HG03354 (cell line): ENCODE results near the gene SUSD4.
A peak's percentile ranks its signal among the peaks of the same experiment; 100 is the strongest.
"Not testable (repeated sequence)": the region's sequence is repeated elsewhere in the genome, so short reads cannot be mapped to it uniquely, and the experiment has no call there.

Experiments
- ATAC-seq: cut with Tn5 transposase; IDR thresholded peaks from one replicate; pipeline ENCODE4 v1.9.1; 2021; ENCODE audit warnings: mild to moderate bottlenecking; ENCODE audit not compliant: unreplicated experiment, poor library complexity, severe bottlenecking

SUSD4 gene

GRCh38 chr1:223264529-223264928 is 99.4 kb downstream of the SUSD4 start:
- ATAC-seq: no peak

DNA sequence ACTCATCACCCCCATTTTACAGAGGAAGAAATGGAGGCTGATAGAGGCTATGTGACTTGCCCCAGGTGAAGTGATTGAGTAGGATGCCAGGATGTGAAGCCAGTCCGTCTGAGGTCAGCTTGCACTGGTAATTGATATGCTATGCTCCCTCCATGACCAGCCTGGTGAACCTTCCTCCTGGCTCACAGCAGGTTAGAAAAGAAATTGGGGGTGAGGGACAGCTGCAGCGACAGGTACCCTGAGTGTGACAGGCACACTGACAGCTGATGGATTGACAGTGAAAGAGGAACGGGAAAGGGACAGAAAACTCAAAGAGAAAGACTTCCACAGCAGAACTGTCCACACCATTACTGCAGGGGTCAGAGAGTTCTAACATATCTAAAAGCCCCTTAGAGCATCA is 102.1 kb downstream of the SUSD4 start:
- ATAC-seq: no peak

DNA sequence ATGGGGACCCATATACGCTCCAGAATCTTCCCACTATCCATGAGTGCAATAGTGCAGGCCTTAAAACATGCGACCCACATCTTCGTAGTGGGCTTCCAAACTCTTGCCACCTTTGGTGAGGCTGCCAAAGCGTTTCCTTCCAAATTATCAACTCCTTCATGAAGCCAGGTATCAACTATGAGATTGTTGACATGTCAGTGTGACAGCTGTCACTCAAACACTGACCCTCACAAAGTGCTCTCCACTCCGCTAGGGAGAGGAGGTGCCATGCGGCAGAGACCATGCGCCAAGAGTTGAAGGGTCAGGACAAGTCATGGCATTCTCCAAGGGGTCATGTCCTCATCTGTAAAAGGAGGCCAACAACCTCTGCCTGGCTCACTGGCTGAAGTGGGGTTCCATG is 103.3 kb downstream of the SUSD4 start:
- no peak for ATAC-seq

DNA sequence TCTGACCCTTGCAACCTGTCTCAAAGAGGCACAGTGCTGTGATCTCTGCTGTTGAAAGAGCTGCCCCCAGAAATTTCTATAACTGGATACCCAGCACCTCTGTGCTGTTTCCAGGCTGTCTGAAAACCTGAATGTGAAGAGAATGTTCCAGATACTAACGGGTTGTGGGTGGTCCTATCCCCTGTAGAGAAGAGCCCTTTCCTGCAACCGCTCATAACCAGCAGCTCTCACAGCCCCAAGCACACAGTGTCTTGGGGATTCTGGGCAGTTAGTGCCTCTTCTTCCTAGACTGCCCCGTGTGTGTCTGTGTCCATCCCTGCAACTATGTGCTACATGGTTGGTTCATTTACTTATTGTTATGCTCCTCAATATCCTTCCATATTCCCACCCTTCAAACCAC is 104.5 kb downstream of the SUSD4 start:
- no peak for ATAC-seq

- no peak for ATAC-seq
These were observed 105.2 kb downstream of the SUSD4 start for GRCh38 chr1:223258751-223259198.

DNA sequence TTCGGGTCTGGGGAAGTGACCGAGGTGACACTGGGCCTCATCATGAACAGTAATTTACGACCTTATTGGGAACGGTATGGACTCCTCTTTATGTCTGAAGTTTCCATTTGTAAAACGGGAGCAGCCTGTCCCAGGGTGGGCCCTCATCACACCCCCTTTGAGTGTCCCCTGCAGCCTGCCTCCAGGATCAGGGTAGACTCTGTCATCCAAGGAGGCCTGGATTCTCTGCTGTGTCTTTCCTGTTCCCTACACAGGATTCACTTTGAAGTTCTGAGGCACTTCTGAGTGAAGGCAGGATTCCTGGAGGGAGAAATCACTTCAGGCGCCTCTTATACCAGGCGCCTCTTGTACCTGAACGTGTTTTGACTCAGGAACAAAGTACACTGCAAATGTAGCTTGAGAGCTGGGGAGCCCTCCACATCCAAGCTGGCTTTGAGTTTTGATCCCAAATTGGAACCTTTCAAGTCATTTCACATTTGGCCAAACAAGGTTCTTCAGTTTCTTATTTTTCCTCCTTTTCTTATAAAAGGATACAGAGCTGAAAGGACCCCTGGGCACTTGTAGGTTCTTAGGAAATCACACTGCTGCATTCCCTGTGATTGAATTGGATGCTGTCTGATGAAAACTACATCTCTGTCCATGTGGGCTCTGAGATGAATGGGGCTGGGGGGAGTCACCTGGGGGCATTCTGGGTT is 106.0 kb downstream of the SUSD4 start:
- no peak for ATAC-seq

DNA sequence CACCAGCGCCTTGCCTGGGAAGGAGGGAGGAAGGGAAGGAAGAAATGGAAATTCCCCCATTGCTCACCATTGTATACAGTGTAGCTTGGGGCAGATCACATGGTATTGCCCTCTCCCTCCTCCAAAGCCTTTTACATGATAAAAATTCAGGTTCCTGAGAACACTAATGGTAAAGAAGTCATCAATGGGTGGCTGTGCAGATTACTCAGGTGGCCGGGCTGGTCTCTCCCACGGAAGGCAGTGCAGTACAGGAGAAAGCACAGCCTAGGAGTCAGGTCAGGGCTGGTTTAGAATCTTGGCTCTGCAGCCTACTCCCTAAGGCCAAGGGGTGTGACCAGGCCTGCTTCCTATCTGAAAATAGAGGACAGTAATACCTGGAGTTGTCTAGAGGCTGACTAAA is 107.9 kb downstream of the SUSD4 start:
- no peak for ATAC-seq

DNA sequence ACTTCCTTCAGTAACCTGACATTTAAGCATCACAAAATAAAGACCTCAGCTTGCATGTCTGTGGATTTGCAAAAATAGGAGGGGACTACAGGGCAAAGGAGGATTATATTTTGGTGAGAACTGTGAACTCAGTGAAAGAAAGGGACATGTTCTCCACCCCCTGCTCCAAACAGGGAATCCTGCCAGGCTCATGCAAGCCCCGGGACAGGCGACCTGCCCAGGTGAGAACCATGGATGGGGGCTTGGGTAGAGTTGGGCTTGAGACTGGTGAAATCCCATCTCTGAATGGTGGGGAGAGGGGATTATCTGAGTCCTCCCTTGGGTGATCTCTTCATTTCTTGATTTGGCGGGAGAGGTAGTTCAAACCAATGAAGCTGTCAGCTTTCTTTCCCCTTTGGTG is 110.1 kb downstream of the SUSD4 start:
- no peak for ATAC-seq

DNA sequence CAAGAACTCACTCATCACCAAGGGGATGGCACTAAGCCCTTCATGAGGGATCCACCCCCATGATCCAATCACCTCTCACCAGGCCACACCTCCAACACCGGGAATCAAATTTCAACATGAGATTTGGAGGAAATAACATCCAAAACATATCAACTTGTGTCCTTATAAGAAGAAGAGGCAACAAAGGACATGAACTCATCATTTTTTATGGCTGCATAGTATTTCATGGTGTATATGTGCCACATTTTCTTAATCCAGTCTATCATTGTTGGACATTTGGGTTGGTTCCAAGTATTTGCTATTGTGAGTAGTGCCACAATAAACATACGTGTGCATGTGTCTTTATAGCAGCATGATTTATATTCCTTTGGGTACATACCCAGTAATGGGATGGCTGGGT is 112.6 kb downstream of the SUSD4 start:
- ATAC-seq: not testable (repeated sequence)

DNA sequence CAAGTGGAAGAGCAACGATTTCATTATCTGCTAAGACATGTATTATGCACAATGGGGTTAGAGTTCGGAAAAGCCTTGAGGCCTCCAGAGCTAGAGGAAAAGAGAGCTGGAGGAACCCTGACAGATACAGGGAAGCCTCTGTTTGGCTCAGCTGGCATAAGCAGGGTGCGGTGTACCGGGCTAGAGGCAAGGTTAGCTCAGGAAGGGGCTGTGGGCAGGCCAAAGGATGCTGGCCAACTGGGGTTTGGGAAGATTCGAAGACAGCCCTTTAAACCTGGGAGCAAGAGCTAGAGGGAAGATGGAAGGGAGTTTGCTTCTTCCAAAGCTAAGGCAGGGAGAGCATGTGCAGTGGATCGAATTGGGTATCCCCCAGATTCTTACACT is 113.4 kb downstream of the SUSD4 start:
- ATAC-seq: no peak

- ATAC-seq: no peak
These were observed 113.9 kb downstream of the SUSD4 start for GRCh38 chr1:223249854-223250631.

DNA sequence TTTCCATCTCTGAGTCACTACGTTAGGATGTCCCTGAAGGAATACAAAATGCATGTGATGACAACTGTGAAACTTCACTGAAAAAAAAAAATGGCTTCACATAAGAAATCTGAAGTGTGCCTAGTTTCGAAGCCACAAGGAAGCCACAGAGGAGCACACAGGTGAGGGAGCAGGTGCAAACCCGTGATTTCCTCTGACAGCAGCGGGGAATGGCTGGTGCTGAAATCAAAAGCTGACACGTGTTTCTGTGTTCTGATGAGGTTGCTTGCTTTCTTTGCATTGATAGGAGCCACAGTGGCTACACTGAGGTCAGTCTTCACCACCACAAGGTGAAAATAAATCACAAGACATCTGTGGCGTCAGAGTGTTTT is 115.2 kb downstream of the SUSD4 start:
- ATAC-seq: no peak

- ATAC-seq: no peak
These were observed 115.8 kb downstream of the SUSD4 start for GRCh38 chr1:223248001-223248769.

GRCh38 chr1:223246476-223247112 is 117.4 kb downstream of the SUSD4 start:
- no peak for ATAC-seq

DNA sequence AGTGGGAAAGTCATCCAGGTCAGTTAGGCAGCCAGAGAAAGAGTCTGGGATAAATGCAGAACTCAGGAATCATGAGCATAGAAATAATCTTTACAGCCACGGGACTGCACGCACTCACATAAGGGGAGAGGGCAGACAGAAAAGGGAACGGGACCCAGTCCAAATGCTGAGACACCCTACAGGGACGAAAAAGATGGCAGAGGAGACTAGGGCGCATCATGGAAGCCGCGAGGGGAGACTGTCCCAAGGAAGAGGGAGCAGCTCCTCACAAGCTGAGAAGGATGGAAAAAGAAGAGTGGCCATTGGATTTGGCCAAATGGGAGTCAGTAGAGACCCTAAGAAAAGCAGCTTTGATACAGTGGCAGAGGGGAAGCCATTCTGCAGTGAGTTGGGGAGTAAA is 118.0 kb downstream of the SUSD4 start:
- no peak for ATAC-seq

DNA sequence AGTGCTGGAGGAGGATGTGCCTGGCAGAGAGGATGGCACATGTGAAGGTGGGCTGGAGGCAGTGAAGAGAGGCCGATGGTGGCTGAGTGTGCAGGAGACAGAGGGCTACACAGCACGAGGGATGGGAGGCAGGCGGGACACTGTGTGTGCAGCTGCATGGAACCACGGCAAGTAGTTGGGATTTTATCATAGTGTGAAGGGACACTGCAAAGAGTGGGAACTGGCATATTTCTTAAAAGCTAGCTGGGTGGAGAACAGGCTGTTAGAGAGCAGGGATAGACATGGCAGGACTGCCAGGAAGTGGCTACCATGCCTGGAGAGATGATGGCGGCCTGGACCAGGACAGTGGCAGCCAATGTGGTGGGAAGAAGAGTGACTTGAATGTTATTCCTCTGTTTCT is 118.6 kb downstream of the SUSD4 start:
- ATAC-seq: no peak

DNA sequence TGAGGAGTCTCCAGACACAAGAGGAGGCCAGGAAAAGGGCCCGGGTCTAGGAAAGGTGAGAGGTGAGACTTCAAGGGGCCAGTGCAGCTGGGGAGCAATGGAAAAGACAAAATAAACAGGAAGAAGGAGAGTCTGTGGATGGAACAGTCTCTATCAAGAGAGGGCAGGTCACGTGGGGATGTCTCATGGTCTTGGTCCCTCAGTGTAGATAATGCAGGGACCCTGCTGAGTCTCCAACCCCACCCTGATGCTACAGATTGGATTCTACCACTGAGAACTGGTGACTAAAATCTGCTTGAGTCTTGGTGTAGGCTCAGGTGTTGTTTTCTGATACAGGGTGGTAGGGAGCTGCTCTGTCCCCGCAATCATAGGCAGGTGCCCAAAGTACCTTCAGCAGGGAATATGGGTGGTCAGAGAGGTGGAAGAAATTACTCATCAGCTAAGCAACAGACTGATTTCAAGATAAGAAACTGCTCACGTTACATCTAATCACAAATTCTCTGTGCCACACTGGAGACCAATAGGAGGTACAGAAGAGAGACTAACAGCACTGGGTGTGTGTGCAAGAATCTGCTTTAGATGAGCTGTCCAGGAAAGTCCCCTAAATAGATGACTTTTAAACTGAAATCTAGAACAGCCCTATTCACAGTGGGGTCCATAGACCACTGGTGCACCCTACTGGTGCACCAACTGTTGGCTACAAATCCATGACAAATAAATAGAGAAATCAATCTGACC is 119.4 kb downstream of the SUSD4 start:
- ATAC-seq: peak; percentile 75

DNA sequence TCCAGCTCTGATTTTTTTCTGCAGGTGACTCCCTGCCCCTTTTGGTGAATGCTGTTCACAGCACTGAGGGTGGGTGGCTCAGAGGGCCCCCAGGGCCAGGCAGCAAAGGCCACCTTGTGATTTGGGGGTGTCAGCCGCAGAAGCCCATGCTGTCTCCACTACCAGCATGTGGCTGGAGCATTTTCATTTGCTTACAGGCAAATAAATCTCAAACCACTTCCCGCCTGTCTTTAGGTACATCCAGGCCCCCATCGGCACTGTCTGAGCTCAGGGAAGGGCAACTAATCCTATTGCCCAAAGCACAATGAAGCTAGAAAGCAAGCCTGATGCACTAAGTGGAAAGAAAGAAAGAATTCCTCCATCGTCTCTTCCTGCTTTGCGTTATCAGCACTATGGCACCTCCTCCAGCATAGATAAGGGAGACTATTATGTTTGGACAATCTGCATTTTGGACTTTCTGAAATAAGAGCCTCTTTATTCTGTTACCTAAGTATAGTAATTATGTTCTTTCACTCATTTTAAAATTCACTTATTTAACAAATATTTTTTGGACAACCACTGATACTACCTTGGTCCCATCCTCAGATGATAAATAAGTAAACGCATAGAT is 120.4 kb downstream of the SUSD4 start:
- no peak for ATAC-seq

- no peak for ATAC-seq
These were observed 121.0 kb downstream of the SUSD4 start for GRCh38 chr1:223242971-223243370.
